NCI-H2107 (cell line): Measurements from ENCODE around the gene POC1A.

ENCODE experiments used
- DNase-seq: peaks from one replicate; lab custom pipeline; 2025; lab: John Stamatoyannopoulos, UW

The POC1A gene

GRCh38 chr3:52104684-52105640 is 49.3 kb downstream of the POC1A start:
- no peak for DNase-seq

DNA sequence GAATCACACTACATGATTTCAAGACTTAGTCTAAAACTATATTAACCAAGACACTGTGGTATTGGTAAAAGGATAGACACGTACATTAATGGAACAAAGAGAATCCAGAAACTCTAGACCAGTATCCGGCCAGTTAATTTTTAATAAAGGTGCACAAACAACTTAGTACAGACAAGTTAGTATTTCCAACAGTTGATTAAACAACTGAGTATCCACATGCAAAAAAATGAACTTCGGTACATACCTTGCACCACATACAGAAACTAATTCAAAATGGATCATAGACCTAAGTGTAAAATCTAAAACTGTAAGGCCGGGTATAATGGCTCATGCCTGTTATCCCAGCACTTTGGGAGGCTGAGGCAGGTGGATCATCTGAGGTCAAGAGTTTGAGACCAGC is 51.3 kb downstream of the POC1A start:
- no peak for DNase-seq

GRCh38 chr3:52099001-52099401 is 55.2 kb downstream of the POC1A start:
- DNase-seq: no peak

- no peak for DNase-seq
Observed at GRCh38 chr3:52097851-52098507, 56.2 kb downstream of the POC1A start.

DNA sequence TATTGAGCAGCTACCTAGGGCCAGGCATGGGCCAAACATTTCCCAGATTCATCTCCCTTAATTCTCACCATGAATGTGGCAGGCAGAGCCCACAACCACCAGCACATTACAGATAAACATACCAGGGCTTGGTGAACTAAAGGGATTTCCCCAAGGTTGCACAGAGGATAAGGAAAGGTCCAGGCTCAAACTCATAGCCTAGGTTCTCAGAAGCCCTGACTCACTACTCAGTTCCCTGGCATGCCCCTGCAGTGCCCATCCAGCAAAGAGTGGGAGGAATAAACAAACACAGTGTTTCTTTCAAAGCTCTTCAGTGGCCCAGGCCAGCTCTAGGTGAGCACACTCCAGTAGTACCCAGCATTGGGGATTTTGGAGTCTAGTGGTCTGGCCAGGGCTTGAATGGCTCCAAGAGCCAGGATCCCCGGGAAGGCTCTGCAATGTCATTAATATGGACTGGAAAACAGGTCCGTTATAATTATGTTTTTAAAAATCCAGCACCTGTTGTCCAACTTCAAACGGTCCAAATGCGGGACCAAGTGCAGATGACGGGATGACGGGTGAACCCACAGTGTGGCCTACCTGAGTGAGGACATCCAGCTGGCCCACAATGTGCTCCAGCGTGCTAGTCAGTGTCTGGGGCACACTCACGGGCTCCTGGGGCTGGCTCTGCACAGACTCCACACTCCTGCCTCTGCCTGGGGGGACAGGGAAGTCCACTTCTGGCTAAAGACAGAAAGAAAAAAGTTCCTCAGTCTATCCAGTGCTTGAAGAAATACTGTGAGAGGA is 58.0 kb downstream of the POC1A start:
- no peak for DNase-seq

- DNase-seq: no peak
Observed at GRCh38 chr3:52094571-52095485, 59.4 kb downstream of the POC1A start.

- no peak for DNase-seq
Observed at GRCh38 chr3:52093756-52094545, 60.3 kb downstream of the POC1A start.

- no peak for DNase-seq
Observed at GRCh38 chr3:52092891-52093290, 61.3 kb downstream of the POC1A start.

DNA sequence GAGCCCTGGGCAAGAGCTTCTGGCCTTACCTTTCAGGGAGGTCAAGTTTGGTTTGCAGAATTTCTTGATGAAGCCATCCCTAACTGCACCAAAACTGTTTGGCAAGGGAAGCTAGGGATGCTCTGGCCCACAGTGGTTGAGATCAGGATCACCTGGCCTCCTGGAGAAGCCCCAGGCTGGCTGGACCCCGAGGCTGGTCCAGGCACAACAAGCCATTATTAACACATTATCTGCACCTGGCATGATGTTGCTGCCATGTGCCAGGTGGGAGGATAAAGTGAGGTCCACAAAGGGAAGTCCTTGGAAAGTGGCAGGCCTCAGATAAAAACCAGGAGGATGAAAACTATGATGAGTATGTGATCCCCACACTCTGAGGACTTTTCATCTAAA is 62.0 kb downstream of the POC1A start:
- no peak for DNase-seq

DNA sequence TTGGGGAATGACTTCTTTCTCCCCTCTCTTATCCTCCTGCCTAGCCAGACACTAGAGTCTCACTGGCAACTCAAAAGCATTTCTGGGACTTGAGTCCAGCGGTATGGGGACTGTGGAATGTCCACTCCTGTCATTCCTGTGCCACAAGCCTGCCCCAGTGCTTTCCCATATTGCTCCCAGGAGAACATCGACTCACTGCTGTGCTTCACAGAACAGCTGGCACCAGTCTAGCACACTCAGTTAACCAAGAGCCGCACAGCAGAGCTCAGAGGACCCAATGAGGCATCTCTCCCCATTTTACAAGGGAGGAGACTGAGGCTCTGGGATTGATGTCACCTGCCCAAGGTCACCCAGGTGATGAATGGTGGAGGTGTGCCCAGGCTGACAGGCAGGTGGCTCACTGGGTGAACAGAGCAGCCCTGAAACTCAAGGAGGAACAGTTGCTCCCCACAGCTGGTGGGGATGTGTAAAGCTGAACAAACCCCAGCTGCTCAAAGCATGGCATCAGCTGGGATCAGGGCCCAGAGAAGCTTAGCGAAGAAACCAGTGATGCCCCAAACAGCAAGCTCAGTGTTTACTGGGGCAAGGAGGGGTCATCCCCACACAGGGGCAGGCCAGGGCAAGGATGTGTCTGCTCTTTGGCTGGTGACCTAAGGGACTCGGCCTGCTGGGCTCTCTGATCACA is 62.5 kb downstream of the POC1A start:
- DNase-seq: no peak

DNA sequence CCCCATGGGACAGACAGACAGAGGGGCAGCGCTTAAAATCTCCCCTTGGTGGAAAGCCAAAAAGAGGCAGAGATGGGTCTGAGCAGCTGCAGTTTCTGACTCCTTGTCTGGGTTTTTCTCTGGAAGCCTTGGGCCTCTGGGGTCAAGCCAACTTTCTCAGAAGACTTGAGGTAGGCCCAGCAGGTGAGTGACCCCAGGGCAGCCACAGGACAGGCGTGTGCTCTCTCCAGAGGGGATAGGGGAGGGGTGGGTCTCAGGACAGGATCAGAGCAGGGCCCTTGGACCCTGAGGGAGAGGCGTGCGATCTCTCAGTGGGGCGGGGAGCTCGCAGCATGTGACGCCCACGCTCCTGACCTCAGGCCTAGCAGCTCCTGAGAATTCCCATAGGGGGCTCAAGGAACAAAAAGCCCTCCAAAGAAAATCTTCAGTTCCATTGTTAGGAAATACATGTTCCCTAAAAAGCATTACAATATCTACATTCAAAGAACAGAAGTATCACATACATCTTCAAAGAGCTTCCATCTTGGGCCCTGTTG is 63.2 kb downstream of the POC1A start:
- DNase-seq: no peak

GRCh38 chr3:52090131-52090932 is 63.9 kb downstream of the POC1A start:
- no peak for DNase-seq

DNA sequence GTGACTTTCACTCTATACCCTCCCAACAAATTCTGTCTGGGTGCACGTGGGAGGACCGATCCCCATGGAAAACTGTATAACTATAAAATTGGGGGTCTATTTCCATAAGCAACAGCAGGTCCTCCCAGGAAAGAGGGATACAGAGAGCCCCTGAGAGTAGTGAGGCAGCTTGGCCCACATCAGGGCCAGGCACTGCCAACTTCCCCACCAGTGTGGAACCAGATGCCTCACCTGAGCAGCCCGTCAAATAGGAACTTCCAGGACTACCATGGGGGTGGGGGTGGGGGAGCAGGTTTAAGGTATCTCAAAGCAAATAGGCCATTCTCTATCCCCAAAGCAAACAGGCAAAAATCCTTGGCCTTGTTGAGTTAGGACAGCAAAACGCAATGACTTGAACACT is 64.5 kb downstream of the POC1A start:
- no peak for DNase-seq

DNA sequence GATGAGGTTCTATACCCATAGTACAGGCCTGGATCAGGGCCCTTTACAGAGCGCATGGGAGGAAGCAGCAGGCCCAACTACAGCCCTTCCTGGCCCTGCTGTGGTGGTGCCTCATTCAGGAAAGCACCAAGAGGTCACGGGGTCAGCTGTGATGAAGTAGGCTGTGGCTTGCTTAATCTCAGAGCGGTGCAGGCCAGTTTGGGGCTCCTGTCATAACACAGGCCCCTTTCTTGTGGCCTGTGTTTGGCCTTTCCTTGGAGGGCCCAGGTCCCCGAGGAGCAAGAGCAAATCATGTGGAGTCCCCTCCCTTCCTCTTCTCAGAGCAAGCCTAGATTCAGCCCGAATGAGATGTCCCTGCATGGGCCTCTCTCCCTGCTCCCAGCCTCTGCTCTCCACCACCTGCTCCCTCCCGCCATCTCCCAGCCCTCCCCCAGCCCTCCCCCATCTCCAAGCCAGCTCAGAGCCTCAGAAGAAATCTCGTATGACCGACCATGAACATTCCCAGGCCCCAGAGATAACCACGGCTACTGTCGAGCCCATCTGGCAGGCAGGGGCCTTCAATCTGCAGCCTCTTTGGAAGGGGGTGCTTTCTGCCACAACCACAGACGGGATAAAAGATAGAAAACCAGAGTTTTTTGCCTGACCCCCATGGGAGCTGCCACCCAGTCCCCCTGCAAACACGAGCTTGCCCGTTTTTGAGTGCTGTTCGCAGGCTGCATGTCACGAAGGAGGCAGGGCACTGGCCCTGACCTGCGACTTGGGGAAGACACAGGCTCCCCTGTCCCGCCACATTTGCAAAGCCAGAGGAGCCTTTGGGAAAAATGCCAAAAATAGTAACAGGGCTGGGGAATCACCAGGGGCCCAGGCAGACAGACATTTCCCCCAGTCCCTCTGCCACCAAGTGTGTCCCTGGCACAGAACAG is 65.5 kb downstream of the POC1A start:
- no peak for DNase-seq

- no peak for DNase-seq
Observed at GRCh38 chr3:52087731-52088130, 66.5 kb downstream of the POC1A start.

DNA sequence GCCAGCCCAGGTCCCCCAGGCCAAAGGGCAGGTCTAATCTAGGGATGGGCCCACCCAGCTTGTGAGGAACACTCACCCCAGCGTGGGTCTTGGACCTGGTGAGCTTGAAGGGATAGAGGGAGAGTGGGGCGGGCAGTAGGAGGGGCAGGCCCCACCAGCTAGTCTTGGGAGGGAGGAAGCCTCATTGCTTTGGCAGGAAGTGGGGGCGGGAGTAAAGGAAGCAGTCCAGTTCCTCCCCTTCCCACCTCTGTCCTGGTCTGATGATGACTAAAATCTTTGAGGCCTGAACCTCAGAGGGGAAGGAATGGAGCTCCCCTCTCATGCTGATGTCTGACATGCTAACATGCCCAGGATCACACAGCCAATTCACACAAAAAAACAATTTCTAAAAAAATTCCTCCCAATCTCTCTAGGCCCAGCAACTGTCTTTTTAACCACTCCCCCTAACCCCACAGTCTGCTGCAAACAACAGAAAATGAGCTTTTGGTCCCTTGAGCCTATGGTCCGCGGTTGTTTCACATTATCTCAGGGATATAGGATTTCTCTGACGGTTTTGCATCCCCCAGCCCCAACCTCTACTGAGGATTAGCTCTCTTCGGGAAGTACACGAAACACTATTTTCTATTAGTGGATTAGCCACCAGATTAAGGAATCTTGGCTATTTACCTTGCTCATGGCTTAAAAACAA is 67.1 kb downstream of the POC1A start:
- DNase-seq: no peak

DNA sequence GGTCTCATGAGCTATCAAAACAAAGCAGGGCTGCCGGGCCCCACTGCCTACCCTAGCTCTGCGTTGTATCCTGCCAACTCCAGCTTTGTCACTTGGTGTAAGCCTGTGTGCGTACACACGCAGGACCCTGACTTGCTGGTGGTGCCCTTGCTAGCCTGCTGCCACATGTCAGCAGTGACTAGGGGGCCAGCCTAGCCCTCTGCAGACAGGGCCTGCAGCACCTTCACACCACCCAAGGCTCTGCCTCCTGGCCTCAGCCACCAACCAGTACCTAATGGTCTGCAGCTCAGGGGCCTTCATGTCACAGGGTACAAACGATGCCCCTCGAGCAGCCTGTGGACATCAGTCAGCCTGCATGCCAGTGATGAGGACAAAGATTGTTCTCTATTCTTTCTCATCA is 67.8 kb downstream of the POC1A start:
- DNase-seq: no peak
